Spinal cord (tissue), 10 donors: Measurements from ENCODE around the gene PHF2. TPM values are rescaled to one million over a fixed set of nuclear protein-coding genes. Genes with fewer than 3 reads are reported as not detected.

ENCODE experiments used
- DNase-seq, 6 donors: peaks; one replicate each; pipeline versions ENCODE4 v3.0.0 to v3.0.0-alpha.2; 2013 to 2015; ENCODE audit warnings: low spot score in 6 of 6, low read depth in 4 of 6
- H3K27ac ChIP-seq: one replicate; pipeline ENCODE4 v1.5.1; 2013; ENCODE audit warnings: low read depth, low read length, control low read depth
- H3K27me3 ChIP-seq: one replicate; pipeline ENCODE4 v1.6.1; 2013; ENCODE audit warnings: low read length; ENCODE audit not compliant: control insufficient read depth, insufficient read depth
- H3K36me3 ChIP-seq: one replicate; pipeline ENCODE4 v1.6.1; 2013; ENCODE audit warnings: low read length; ENCODE audit not compliant: control insufficient read depth, insufficient read depth
- H3K4me1 ChIP-seq: one replicate; pipeline ENCODE4 v1.6.1; 2013; ENCODE audit warnings: low read length; ENCODE audit not compliant: control insufficient read depth, insufficient read depth
- H3K4me3 ChIP-seq: one replicate; pipeline ENCODE4 v1.5.1; 2013; ENCODE audit warnings: low read depth, low read length, control low read depth
- H3K9me3 ChIP-seq: one replicate; pipeline ENCODE4 v1.6.1; 2013; ENCODE audit warnings: low read length; ENCODE audit not compliant: control insufficient read depth, insufficient read depth
- WGBS: methylation state at CpG from one replicate; pipeline ENCODE4 v1.1.5; 2013; ENCODE audit warnings: missing lambda C conversion rate; ENCODE audit not compliant: insufficient coverage; 5-methylcytosine and 5-hydroxymethylcytosine counted together
- polyA plus RNA-seq, 2 donors: library from polyadenylated mRNA; unstranded; fragments of 120-200 nt; gene quantifications; one replicate each; pipeline ENCODE4 v1.2.1, GENCODE V29; 2013; ENCODE audit not compliant: insufficient read length in 2 of 2
- total RNA-seq, 2 donors: library from RNA; depleted of rRNA in 1 of 2; stranded (reverse); fragments of 120-200 nt in 1 of 2; fragments of >200 nt in 1 of 2; gene quantifications; one replicate each; pipeline versions ENCODE4 v1.2.3 to v1.2.4, GENCODE V29; 2013 to 2014
- donor health status: healthy.

Gene PHF2
- total and polyA plus RNA-seq, 4 donors: 23.3 to 61.1 (median 43.4) TPM

GRCh38 chr9:93653760-93654159 is 77.4 kb downstream of the PHF2 start:
- Histone ChIP-seq H3K4me1 (no peaks in the 10 kb centered on the region), H3K36me3 (peaks cover 86% of the 10 kb centered on the region), H3K9me3 (no peaks in the 10 kb centered on the region), H3K27ac (no peak overlapping the region), H3K4me3 (no peak overlapping the region), H3K27me3 (no peaks in the 10 kb centered on the region)
- WGBS: 86% methylated on average over 3 of the region's 3 CpGs
- no peak for DNase-seq

- Histone ChIP-seq H3K4me1 (no peaks in the 10 kb centered on the region), H3K36me3 (peaks cover 90% of the 10 kb centered on the region), H3K9me3 (no peaks in the 10 kb centered on the region), H3K4me3 (no peak overlapping the region), H3K27ac (no peak overlapping the region), H3K27me3 (no peaks in the 10 kb centered on the region)
- no peak for DNase-seq
- 92% methylated on average over 21 of the region's 21 CpGs for WGBS
Measured at GRCh38 chr9:93654351-93654961, 78.1 kb downstream of the PHF2 start.

- Histone ChIP-seq H3K27ac (no peak overlapping the region), H3K36me3 (peaks cover 92% of the 10 kb centered on the region), H3K27me3 (no peaks in the 10 kb centered on the region), H3K4me1 (no peaks in the 10 kb centered on the region), H3K4me3 (no peak overlapping the region), H3K9me3 (no peaks in the 10 kb centered on the region)
- 95% methylated on average over 22 of the region's 22 CpGs for WGBS
- DNase-seq: no peak
Measured at GRCh38 chr9:93655621-93656425, 79.4 kb downstream of the PHF2 start.

GRCh38 chr9:93656426-93657239 is 80.2 kb downstream of the PHF2 start:
- 93% methylated on average over 14 of the region's 16 CpGs for WGBS
- Histone ChIP-seq H3K4me1 (no peaks in the 10 kb centered on the region), H3K27ac (no peak overlapping the region), H3K9me3 (no peaks in the 10 kb centered on the region), H3K36me3 (peaks cover 93% of the 10 kb centered on the region), H3K4me3 (no peak overlapping the region), H3K27me3 (no peaks in the 10 kb centered on the region)
- no peak for DNase-seq

GRCh38 chr9:93657331-93658111 is 81.1 kb downstream of the PHF2 start:
- no peak overlapping the region for H3K4me3 ChIP-seq
- H3K4me1 ChIP-seq: no peaks in the 10 kb centered on the region
- H3K36me3 ChIP-seq: peaks cover 96% of the 10 kb centered on the region
- 97% methylated on average over 8 of the region's 8 CpGs for WGBS
- DNase-seq: no peak
- no peaks in the 10 kb centered on the region for H3K9me3 ChIP-seq
- H3K27ac ChIP-seq: no peak overlapping the region
- no peaks in the 10 kb centered on the region for H3K27me3 ChIP-seq

GRCh38 chr9:93658184-93658925 is 82.0 kb downstream of the PHF2 start:
- DNase-seq: no peak
- Histone ChIP-seq H3K27me3 (no peaks in the 10 kb centered on the region), H3K27ac (no peak overlapping the region), H3K4me1 (no peaks in the 10 kb centered on the region), H3K4me3 (no peak overlapping the region), H3K36me3 (peaks cover 96% of the 10 kb centered on the region), H3K9me3 (no peaks in the 10 kb centered on the region)
- WGBS: 96% methylated on average over 12 of the region's 12 CpGs

- Histone ChIP-seq H3K36me3 (peaks cover 96% of the 10 kb centered on the region), H3K4me1 (no peaks in the 10 kb centered on the region), H3K9me3 (no peaks in the 10 kb centered on the region), H3K27ac (no peak overlapping the region), H3K4me3 (no peak overlapping the region), H3K27me3 (no peaks in the 10 kb centered on the region)
- no peak for DNase-seq
- 98% methylated on average over 12 of the region's 12 CpGs for WGBS
Measured at GRCh38 chr9:93659044-93659836, 82.9 kb downstream of the PHF2 start.

- DNase-seq: no peak
- Histone ChIP-seq H3K4me1 (no peaks in the 10 kb centered on the region), H3K9me3 (no peaks in the 10 kb centered on the region), H3K27ac (no peak overlapping the region), H3K4me3 (no peak overlapping the region), H3K36me3 (peaks cover 96% of the 10 kb centered on the region), H3K27me3 (no peaks in the 10 kb centered on the region)
- WGBS: 95% methylated on average over 4 of the region's 4 CpGs
Measured at GRCh38 chr9:93659837-93660177, 83.4 kb downstream of the PHF2 start.
